ENCODE data around the gene OAS3. TPM values are rescaled to one million over a fixed set of nuclear protein-coding genes. Genes with fewer than 3 reads are reported as not detected.

OAS3 gene
- total and polyA plus RNA-seq, 3 donors from 2014 or later: 6.9 to 11.5 (median 8.5) TPM

GRCh38 chr12:112929715-112930114 is 8.6 kb upstream of the OAS3 start:
- Histone ChIP-seq H3K4me1 (peaks cover 5% of the 10 kb centered on the region), H3K36me3 (ENCODE audit: low read depth, missing control alignments) (no peaks in the 10 kb centered on the region), H3K9me3 (no peaks in the 10 kb centered on the region), H3K4me3 (no peak overlapping the region), H3K27me3 (no peaks in the 10 kb centered on the region), H3K27ac (no peak overlapping the region)
- TF ChIP-seq POLR2A (IDR thresholded peaks at IDR 0.05) (no peak), CTCF (IDR thresholded peaks at IDR 0.05) (no peak)
- intact Hi-C loops (cut with DNase I; ENCODE audit: low total_unique reads): no loop called here
- no peak for DNase-seq
- WGBS, 2 donors: 88 to 96% methylated on average over 3 of the region's 3 CpGs

- no peak overlapping the region for H3K27ac ChIP-seq
- H3K4me1 ChIP-seq: no peaks in the 10 kb centered on the region
- DNase-seq: no peak
- intact Hi-C loops (cut with DNase I; ENCODE audit: low total_unique reads): no loop called here
- 100% methylated on average over 1 to 2 of the region's 2 CpGs for WGBS, 2 donors
- no peaks in the 10 kb centered on the region for H3K9me3 ChIP-seq
- H3K36me3 ChIP-seq (ENCODE audit: low read depth, missing control alignments): no peaks in the 10 kb centered on the region
- H3K27me3 ChIP-seq: no peaks in the 10 kb centered on the region
- TF ChIP-seq POLR2A (IDR thresholded peaks at IDR 0.05) (no peak), CTCF (IDR thresholded peaks at IDR 0.05) (no peak)
- no peak overlapping the region for H3K4me3 ChIP-seq
Observed at GRCh38 chr12:112930350-112930749, 7.9 kb upstream of the OAS3 start.

- Histone ChIP-seq H3K36me3 (ENCODE audit: low read depth, missing control alignments) (no peaks in the 10 kb centered on the region), H3K9me3 (no peaks in the 10 kb centered on the region), H3K27ac (no peak overlapping the region), H3K27me3 (no peaks in the 10 kb centered on the region), H3K4me1 (no peaks in the 10 kb centered on the region), H3K4me3 (no peak overlapping the region)
- no peak for DNase-seq
- intact Hi-C loops (cut with DNase I; ENCODE audit: low total_unique reads): no loop called here
- no peak for TF ChIP-seq CTCF (IDR thresholded peaks at IDR 0.05)
- WGBS, 2 donors: 66 to 75% methylated on average over 6 of the region's 6 CpGs
Observed at GRCh38 chr12:112932485-112933128, 5.7 kb upstream of the OAS3 start.

GRCh38 chr12:112933129-112933505 is 5.2 kb upstream of the OAS3 start:
- intact Hi-C loops (cut with DNase I; ENCODE audit: low total_unique reads): no loop called here

More at GRCh38 chr12:112933129-112933505, 5.2 kb upstream of the OAS3 start:
- 75 to 80% methylated on average over 2 of the region's 2 CpGs for WGBS, 2 donors
- TF ChIP-seq CTCF (IDR thresholded peaks at IDR 0.05): no peak
- TF ChIP-seq POLR2A (IDR thresholded peaks at IDR 0.05): no peak
- Histone ChIP-seq H3K4me3 (no peak overlapping the region), H3K27ac (no peak overlapping the region), H3K4me1 (no peaks in the 10 kb centered on the region), H3K27me3 (no peaks in the 10 kb centered on the region), H3K36me3 (ENCODE audit: low read depth, missing control alignments) (no peaks in the 10 kb centered on the region), H3K9me3 (no peaks in the 10 kb centered on the region)
- no peak for DNase-seq

Measured in testis (tissue), 3 donors.